GM21619 (cell line): ENCODE measurements around the gene ALDH1A3.

Experiments
- ATAC-seq: cut with Tn5 transposase; IDR thresholded peaks from one replicate; pipeline ENCODE4 v1.9.1; 2021; ENCODE audit not compliant: unreplicated experiment

Gene ALDH1A3

DNA sequence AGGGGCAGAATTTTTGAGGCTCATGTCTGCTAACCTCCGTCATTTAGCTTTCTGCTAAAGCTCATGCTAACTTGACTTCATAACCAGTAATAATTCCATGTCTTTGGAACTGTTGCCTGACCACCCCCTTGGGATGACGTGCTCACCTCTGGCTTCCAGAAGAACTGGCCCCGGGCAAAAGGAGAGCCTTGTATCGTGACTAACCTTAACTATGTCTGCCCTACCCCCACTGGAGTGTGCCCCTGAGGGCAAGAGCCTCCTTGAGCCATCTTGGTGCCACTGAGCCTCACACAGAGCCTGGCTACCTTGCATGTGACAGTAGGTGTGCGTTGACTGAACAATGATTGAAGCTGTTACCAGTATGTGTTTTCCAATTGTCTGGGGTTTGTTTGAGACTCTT lies 44.3 kb downstream of the ALDH1A3 start:
- no peak for ATAC-seq

- ATAC-seq = no peak
These were observed 44.8 kb downstream of the ALDH1A3 start for GRCh38 chr15:100924436-100924835.

GRCh38 chr15:100925480-100925879 lies 45.8 kb downstream of the ALDH1A3 start:
- no peak for ATAC-seq

GRCh38 chr15:100926258-100926657 lies 46.6 kb downstream of the ALDH1A3 start:
- ATAC-seq = no peak

DNA sequence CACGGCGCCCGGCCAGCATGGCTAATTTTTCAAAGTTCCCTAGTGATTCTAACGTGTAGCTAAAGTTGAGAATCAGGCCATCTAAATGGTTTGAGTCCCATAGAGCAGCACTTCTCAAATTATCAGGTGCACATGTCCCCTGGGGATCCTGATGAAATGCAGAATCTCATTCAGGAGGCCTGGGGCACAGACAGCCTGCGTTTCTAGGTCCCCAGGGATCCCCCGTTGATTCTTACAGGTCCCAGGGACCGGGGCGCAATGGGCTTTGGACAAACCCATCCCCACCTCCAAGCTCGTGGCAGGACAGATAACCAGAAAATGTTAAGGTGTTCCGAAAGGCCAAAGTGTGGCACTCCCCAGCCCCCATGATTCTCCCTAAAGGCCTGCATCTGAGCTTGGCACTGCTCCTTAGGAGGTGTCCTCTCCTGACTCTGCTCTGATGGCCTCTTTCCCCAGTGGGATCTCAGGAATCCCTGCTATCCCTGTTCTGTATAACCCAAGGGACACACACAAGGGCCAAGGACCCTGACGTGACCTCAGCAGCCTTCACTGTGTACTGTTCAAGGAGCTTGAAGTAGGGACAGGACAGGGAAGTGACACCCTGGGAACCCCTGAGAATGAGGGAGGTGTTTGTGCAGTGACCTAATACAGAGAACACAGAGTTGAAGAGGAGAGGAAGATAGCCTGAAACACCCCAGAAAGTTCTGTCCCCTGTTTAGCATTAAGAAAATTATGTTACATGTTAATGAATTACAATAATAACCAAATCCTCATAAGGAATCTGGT lies 47.5 kb downstream of the ALDH1A3 start:
- ATAC-seq = peak; percentile 67

DNA sequence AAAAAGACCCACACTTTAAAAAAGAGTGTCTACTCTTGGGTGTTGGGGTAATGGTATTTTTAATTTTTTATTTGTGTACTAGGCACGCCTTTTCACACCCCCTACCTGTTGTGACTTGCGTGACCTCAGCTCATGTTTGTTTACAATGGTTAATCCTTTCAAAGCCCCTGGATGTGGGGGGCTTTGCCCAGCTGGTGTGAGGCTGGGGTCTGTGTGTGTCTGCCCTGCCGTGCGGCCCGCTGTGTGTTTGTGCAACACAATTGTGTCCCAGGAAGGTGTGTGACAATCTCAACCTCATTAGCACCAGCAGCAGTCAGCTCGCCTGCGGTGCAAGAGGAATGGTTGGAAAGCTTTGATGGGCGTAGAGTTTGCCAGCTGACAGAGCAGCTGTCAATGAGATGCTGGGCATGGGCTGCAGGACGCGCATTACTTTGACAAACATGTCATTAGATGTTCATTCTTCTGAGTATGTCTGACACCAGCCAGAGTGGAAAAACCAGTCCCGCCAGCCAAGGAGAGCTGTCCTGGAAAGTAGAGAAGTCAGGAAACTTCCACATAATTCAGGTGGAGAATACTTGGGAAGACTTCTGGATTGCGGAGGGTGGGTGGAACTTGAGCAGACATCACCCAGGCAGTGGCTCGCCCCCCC lies 49.1 kb downstream of the ALDH1A3 start:
- no peak for ATAC-seq

DNA sequence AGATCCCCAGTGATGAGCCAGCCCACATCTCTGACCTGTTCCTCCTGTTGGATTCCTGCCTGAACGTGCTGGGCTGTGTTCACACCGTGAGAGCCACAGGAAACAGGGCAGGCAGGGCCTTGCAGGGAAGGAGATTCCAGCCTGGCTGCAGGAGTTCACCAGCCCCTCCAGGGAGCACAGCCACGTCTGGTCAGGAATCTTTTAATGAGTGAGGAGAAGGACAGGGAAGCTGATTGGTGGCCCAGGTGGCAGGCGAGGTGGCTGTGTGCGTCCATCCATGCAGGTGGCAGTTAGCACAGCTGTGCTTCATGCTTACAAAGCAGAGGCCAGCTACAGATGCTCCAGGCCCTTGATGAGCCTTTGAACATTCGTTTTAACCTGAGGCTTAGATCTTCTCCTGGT lies 50.0 kb downstream of the ALDH1A3 start:
- ATAC-seq = no peak

DNA sequence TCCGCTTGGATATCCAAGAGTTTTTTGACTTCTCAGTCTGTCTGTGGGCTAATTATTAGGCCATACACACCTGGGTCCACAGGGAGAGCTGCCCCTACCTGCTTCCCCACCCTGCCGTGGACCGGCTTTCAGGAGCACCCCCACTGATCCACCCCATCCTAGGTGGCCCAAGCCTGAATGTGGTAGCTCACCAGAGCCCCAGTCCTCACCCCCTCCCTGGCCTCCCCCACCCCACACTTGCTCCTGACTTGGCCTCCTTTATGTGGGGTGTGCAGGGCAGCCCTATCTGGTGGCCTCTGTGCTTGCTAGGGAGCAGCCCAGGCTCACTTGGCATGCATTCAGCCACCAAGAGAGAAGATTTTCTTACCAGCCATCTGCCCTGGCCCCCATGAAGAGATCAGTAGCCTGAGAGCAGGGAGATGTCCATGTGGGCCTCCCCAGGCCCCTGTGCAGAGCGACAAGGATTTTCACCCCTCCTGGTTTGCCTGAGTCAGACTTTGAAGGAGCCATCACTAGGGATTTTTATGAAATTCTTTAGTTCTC lies 50.7 kb downstream of the ALDH1A3 start:
- ATAC-seq = no peak

DNA sequence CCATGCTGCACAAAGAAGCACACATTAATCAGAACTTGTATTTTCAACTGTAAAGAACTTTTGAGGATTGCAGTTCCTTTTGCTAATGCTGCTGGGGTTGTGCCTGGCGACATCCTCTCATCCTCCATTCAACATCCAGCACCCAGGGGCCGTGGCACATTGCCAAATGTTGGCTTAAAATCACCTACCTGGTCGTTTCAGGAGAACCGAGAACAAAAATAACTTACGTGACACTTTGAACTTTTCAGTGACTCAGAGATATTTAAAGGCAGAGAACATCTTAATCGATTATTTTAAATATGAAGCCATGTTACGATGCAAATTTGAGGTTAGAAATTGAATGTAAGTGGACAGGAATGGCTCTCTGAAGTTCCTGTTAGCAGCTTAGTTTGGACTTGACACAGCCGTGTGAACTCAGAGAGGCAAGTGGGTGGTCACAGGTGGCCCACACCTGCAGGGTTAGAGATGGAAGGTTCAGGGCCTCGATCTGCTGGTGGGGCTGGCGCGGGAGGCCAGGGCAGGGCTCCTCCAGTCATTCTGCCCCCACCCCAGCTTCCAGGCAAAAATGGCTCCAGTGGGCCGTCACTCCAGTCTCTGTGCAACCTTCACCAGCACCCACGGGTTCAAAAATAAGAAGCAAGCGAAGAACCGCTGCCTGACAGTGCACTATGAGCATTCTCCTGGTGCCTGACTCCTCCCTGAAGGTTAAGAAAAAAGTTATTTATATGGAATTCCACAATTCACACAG lies 51.7 kb downstream of the ALDH1A3 start:
- peak; percentile 31 for ATAC-seq

GRCh38 chr15:100932676-100933348 lies 53.2 kb downstream of the ALDH1A3 start:
- ATAC-seq = no peak

- no peak for ATAC-seq
These were observed 54.5 kb downstream of the ALDH1A3 start for GRCh38 chr15:100934166-100934565.

DNA sequence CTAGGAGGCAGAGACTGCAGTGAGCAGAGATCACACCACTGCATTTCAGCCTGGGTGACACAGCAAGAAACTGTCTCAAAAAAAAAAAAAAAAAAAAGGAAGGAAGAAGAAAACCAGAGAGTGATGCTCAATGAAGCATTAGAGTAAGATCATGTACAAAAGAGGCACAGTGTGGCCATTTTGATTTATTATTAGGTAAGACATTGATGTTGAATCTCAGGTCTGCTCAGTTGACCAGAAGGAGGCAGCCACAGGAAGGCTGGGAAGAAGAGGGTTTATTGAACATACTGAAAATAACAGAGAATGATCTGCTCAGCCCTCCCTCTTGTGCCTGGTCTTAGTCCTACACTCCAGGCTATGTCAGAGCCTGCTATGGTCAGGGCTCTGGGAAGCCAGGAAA lies 55.1 kb downstream of the ALDH1A3 start:
- ATAC-seq = no peak

GRCh38 chr15:100937171-100937570 lies 57.5 kb downstream of the ALDH1A3 start:
- no peak for ATAC-seq

GRCh38 chr15:100939791-100940190 lies 60.2 kb downstream of the ALDH1A3 start:
- ATAC-seq = no peak

DNA sequence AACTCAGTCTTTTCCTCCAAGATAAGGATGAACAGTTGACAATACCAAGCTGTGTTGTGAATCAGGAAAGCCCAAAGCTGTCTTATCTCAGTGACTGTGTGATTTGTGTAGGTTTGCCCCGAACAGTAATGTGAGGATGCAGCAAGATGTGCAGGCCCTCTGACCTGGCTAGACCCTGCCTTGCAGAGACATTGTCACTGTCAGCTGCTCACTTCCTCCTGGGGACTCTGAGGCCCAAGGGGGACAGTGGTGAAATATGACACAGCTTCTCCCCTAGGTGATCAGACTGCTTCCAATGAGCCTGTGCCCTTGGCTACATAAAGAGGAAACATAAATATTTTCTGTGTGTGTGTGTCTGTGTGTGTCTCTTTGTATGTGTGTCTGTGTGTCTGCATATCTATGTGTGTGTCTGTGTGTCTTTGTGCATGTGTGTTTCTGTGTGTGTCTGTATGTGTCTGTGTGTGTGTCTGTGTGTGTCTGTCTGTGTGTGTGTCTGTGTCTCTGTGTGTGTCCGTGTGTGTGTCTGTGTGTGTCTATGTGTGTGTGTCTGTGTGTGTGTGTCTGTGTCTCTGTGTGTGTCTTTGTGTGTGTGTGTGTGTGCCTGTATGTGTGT lies 61.2 kb downstream of the ALDH1A3 start:
- peak; percentile 66 for ATAC-seq

DNA sequence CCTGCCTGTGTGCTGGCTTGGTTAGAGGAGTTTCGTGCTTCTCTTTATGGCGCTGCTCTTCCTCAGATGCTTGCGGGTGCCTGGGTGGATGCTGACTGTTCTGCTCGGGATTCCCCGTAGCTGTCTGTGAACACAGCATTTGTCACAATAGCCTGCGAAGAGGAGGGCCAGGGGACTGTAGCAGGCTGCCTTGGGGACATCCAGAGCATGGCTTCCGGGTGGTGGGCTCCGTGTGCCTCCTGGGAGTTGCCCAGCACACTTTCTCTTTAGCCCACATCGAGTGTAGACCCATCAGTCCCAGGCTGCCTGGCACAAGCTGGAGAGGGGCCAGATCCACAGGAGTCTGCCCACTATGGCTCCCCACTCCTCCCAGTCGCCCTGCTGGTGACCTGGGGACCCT lies 61.9 kb downstream of the ALDH1A3 start:
- ATAC-seq = peak; percentile 57

DNA sequence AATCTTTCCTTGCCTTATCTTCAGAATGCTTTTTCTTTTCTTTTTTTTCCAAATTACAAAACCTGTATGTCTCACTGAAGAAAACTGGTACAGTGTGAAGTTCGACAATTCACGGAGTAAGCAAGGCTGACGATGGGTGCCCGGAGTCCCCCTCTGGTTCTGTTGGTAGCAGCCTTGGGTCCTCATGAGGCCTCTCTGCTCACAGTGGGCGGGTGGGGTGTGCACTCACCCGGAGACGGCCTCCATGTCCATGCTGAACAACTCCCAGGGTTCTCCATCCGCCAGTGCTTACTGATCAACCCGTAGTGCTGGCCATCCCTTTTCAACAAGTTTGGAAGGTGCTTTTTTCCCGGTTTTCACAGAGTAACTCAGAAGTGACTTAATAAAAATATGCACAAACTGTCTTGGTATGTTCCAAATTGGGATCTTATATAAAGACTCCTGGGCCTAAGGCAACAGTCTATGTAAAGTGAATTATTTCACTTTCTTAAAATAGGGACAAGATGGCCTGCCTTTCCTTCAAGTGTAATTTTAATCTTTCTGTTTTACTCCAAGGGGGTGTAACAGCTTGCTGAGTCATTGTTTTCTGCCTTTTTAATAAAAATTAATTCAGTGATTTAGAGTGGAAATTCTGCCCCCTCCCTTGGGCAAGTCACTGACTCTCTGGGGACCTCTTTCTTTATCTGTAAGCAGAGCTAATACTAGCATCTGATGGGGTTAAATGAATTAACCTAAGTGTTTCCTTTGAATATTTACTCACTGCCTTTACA lies 63.2 kb downstream of the ALDH1A3 start:
- ATAC-seq = no peak

- peak; percentile 45 for ATAC-seq
These were observed 64.7 kb downstream of the ALDH1A3 start for GRCh38 chr15:100944244-100944895.

DNA sequence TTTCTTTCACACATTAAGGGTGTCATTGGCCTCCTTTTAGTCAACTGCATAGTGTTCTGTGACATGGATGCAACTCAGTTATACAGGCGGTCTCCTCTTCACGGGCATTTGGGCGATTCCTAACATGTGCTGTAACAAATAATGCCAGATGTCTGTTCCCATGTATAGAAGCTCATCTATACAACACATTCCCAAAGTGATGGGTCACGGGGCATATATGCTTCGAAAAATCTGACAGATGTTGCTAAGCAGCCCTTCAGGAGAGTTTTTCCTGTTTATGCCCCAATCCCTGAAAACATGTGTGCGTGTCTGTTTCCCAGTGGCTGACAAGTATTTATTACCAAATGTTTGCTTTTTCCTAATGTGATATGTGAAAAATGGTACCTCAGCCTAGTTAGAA lies 65.4 kb downstream of the ALDH1A3 start:
- ATAC-seq = no peak
